Body of pancreas (tissue), 4 donors: ENCODE data around the gene RBM47.

ENCODE experiments used
- CTCF ChIP-seq, 7 experiments: fragments of 450-650 bp in 4 of 7; fragments of 200-600 bp in 3 of 7; sonication (generic) in 3 of 7; IDR thresholded peaks; one replicate each; pipeline ENCODE4 v1.5.1; 2016 to 2019; ENCODE audit warnings: antibody characterized with exemption in 7 of 7
- POLR2A ChIP-seq, 3 donors: fragments of 450-650 bp; IDR thresholded peaks; one replicate each; pipeline ENCODE4 v1.6.1; 2016; ENCODE audit warnings: antibody characterized with exemption in 3 of 3, mild to moderate bottlenecking in 2 of 3

GRCh38 chr4:40489961-40490360 lies 139.7 kb downstream of the RBM47 start:
- TF ChIP-seq CTCF (IDR thresholded peaks at IDR 0.05) (no peak), POLR2A (IDR thresholded peaks at IDR 0.05) (no peak)
